GM12865 (cell line): Measurements from ENCODE around the gene PHLPP2.

Source experiments
- DNase-seq: peaks from one replicate; pipeline ENCODE4 v3.0.0; 2010; ENCODE audit warnings: low read depth
- H3K4me3 ChIP-seq: 2 replicates; pipeline ENCODE4 v1.5.1; 2011; ENCODE audit warnings: mild to moderate bottlenecking, low read depth, low read length, control low read depth
- TF ChIP-seq, protein P1 (sequence below): IDR thresholded peaks from 2 replicates; pipeline ENCODE4 v1.5.1; 2011; ENCODE audit warnings: low read length, control low read depth, low read depth, inconsistent platforms; ENCODE audit not compliant: insufficient read depth; ENCODE audit errors: missing control alignments

The PHLPP2 gene

DNA sequence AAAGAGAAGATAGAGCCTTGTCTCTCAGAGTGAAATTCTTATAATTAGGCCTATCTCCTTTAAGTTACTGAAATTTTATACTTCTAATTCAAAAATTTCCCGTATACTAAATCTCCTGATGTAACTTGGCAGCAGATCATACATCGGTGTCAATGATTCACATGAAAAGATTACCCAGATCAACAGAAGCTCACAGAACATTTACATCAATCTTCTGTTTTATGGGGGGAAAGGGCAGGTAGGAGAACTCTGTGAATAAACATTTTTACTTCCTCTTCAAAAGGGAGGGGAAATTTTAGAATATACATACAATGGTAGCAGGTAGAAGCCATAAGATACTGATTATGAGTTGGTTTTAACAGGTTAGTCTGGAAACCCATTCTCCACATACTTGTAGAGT lies 43.1 kb downstream of the PHLPP2 start:
- no peak overlapping the region for H3K4me3 ChIP-seq
- DNase-seq: no peak
- TF ChIP-seq, protein P1, sequence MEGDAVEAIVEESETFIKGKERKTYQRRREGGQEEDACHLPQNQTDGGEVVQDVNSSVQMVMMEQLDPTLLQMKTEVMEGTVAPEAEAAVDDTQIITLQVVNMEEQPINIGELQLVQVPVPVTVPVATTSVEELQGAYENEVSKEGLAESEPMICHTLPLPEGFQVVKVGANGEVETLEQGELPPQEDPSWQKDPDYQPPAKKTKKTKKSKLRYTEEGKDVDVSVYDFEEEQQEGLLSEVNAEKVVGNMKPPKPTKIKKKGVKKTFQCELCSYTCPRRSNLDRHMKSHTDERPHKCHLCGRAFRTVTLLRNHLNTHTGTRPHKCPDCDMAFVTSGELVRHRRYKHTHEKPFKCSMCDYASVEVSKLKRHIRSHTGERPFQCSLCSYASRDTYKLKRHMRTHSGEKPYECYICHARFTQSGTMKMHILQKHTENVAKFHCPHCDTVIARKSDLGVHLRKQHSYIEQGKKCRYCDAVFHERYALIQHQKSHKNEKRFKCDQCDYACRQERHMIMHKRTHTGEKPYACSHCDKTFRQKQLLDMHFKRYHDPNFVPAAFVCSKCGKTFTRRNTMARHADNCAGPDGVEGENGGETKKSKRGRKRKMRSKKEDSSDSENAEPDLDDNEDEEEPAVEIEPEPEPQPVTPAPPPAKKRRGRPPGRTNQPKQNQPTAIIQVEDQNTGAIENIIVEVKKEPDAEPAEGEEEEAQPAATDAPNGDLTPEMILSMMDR: no peak

DNA sequence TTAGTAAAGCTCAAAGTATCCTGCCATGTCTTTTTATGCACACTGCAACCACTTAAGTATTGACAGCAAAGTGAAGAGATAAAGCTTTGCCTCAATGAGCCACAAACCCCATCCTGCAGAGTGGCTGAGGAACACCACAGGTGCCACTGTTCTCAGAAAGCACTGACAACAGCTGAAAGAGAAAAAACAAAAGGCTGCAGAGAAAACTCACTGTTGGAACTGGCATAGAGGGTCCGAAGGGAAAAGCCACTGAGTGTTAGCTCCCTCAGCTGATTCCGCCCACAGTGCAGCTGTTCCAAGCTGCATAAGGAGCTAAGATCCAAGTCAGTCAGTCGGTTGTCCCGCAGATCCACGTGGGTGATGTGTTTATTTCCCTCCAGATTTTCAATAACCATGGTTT lies 48.3 kb downstream of the PHLPP2 start:
- TF ChIP-seq, protein P1: no peak
- DNase-seq: no peak
- H3K4me3 ChIP-seq: no peak overlapping the region

DNA sequence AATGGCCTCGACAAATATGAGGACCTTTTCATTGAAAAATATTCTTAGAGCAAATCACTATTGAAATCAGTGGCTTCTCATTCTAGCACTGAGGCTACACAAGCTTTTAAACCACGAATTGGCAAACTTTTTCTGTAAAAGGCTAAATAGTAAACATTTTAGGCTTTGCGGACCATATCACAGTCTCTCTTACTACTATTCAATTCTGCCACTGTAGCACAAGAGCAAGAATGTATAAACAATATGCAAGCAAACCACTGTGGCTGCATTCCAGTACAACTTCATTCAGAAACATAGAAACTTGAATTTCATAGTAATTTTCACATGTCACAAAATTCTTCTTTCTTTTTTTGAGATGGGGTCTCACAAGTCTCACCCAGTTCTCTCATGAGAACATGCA lies 49.1 kb downstream of the PHLPP2 start:
- DNase-seq: no peak
- no peak overlapping the region for H3K4me3 ChIP-seq
- TF ChIP-seq, protein P1: no peak

DNA sequence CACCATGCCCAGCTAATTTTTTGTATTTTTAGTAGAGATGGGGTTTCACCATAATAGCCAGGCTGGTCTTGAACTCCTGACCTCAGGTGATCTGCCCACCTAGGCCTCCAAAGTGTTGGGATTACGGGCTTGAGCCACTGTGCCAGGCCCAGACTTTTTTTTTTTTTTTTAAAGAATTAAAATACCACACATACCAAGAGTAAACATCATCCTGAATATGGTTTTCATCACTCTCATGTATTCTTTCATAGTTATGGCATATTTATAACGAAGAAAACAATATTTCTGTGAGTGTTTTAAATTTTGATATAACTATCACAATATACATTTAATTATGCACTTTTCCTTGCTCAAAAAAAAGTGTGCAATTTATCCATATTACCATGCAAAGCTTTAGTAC lies 50.3 kb downstream of the PHLPP2 start:
- no peak for DNase-seq
- no peak overlapping the region for H3K4me3 ChIP-seq
- TF ChIP-seq, protein P1: no peak

DNA sequence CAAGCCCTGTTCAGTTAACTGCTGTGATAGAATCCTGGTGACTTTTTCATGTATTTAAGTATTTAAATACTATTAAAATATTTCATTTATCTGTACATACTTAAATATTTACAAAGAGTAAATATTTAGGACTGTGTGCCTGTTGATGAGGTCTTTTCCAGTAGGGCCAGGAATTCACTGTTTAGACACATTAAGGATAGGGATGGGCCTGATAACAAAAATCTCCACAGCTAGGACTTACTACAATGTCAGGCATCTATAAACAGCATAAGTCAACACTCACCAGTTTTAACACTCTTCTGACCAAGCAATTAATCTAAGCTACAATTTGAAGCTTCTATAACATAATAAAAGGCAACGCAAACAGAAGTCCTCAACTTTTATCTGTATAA lies 50.9 kb downstream of the PHLPP2 start:
- TF ChIP-seq, protein P1: no peak
- no peak for DNase-seq
- no peak overlapping the region for H3K4me3 ChIP-seq

DNA sequence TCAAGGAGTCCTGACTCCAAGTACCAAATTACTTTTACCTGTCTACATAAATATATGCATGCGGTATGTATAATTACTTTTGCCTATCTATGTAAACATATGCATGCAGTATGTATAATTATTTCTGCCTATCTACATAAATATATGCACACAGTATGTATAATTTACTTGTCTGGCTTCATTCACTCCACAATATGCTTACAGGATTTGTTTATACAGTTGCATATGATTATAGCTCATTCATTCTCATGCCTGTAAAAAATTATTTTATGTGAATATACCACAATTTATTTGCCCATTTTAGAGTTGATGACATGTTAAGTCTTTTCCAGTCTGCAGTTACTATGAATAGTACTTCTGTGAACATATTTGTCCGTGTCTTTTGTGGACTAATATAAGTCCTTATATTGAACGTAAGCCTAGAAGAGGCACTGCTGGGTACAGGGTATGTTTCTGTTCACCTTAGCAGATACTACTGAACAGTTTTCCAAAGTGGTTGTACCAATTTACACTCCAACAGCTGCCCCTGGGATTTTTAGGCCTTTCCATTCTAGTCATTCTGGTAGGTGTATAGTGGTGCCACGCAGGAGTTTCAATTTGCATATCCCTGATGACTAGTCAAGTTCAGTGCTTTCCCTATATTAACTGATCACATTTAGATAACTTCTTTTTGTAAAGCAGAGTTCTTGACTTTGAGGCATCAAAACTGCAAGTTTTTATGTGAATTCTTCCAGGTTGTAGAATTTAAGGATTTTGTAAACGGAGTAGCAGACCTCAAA lies 51.5 kb downstream of the PHLPP2 start:
- TF ChIP-seq, protein P1: no peak
- DNase-seq: peak; percentile 18
- H3K4me3 ChIP-seq: no peak overlapping the region

DNA sequence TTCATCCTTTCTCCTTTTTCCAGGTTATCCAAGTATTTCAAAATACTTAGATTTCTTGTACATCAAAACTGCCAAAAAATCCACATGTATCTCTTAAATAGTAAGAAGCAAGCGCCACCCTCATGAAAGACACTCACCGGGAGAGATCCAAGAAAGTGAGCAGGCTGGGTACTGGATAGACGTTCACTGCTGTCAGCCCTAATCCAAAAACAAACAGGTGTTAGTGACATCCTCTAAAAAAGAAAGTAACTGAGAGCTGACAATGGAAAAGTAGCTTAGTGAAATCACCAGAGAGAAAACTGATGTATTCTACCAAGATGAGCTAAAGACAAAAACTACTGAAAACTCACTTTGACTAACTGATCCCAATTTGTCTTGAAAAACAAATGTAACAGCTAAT lies 52.4 kb downstream of the PHLPP2 start:
- DNase-seq: no peak
- H3K4me3 ChIP-seq: no peak overlapping the region
- TF ChIP-seq, protein P1: no peak
